HepG2 (cell line): ENCODE results near the gene MTFP1. TPM values are rescaled to one million over a fixed set of nuclear protein-coding genes. Genes with fewer than 3 reads are reported as not detected.

Experiments used
- ATAC-seq: fragments of 200-7000 bp; cut with Tn5 transposase; 3 replicates; pipeline ENCODE4 v1.9.1; 2020; ENCODE audit warnings: mild to moderate bottlenecking, moderate library complexity
- BruUV-seq: library from RNA; stranded (reverse); fragments of 400-500 nt; replicated peaks from 2 replicates; lab custom pipeline; 2021; lab: Mats Ljungman, UMichigan
- CTCF ChIA-PET: fragments of 300-600 bp; formaldehyde crosslinking; extraction: SDS; loops from one replicate; lab custom pipeline; 2021; ENCODE audit warnings: low total read pairs, inconsistent platforms, low intra/inter-chr PET ratio; lab: Yijun Ruan, JAX
- POLR2A ChIA-PET: fragments of 350-600 bp; sonication (Branson Sonifier 250); formaldehyde crosslinking; loops from one replicate; lab custom pipeline; 2020; ENCODE audit warnings: antibody characterized with exemption, inconsistent platforms; lab: Yijun Ruan, JAX
- DNase-seq: peaks from one replicate; pipeline ENCODE4 v3.0.0-alpha.2; 2015; ENCODE audit warnings: low spot score
- FAIRE-seq: peaks from 3 replicates; lab custom pipeline; 2011; peaks lifted over from hg19 to GRCh38; lab: Jason Lieb, UNC
- H2AFZ ChIP-seq: one replicate; pipeline ENCODE4 v1.6.1; 2011; ENCODE audit warnings: low read length, inconsistent platforms
- H3K27ac ChIP-seq: fragments of 300-600 bp; 3 replicates; pipeline ENCODE4 v1.8.0; 2011; ENCODE audit warnings: mixed run types, mild to moderate bottlenecking, mixed read lengths, low read length, inconsistent platforms; ENCODE audit not compliant: insufficient read depth; ENCODE audit errors: extremely low read length
- H3K27me3 ChIP-seq, 2 experiments: fragments of 200-600 bp in 1 of 2; 2 replicates in 1 of 2; 3 replicates in 1 of 2; pipeline versions ENCODE4 v1.6.0 to v1.8.0; 2011; ENCODE audit warnings: low read length in 2 of 2, mild to moderate bottlenecking in 2 of 2, moderate library complexity in 2 of 2, inconsistent platforms in 1 of 2; ENCODE audit not compliant: insufficient read depth in 2 of 2, control insufficient read depth in 1 of 2
- H3K36me3 ChIP-seq, 2 experiments: fragments of 200-600 bp in 1 of 2; replicated peaks in 1 of 2; 2 replicates in 1 of 2; 3 replicates in 1 of 2; pipeline versions ENCODE4 v1.5.1 to v1.8.0; 2011; ENCODE audit warnings: low read length in 2 of 2, inconsistent platforms in 1 of 2; ENCODE audit not compliant: insufficient read depth in 2 of 2, control insufficient read depth in 1 of 2
- H3K4me1 ChIP-seq: 2 replicates; pipeline ENCODE4 v1.5.1; 2012; ENCODE audit warnings: low read length, inconsistent platforms; ENCODE audit not compliant: insufficient read depth
- H3K4me2 ChIP-seq: 2 replicates; pipeline ENCODE4 v1.6.0; 2011; ENCODE audit warnings: low read depth, low read length, inconsistent platforms
- H3K4me3 ChIP-seq, 3 experiments: fragments of 200-600 bp in 1 of 3; sonication (generic), shearing (Covaris generic) in 1 of 3; replicated peaks in 1 of 3; 2 replicates each; pipeline ENCODE4 v1.5.1; 2011 to 2016; ENCODE audit warnings: low read length in 3 of 3, inconsistent platforms in 2 of 3, low read depth in 2 of 3, mild to moderate bottlenecking in 2 of 3, control low read depth in 1 of 3, mixed read lengths in 1 of 3; ENCODE audit not compliant: insufficient read depth in 1 of 3
- H3K79me2 ChIP-seq: one replicate; pipeline ENCODE4 v1.6.1; 2011; ENCODE audit warnings: low read length, inconsistent platforms; ENCODE audit not compliant: insufficient read depth
- H3K9ac ChIP-seq: 2 replicates; pipeline ENCODE4 v1.6.0; 2011; ENCODE audit warnings: mild to moderate bottlenecking, low read depth, low read length, inconsistent platforms; ENCODE audit not compliant: insufficient read depth
- H3K9me3 ChIP-seq: 2 replicates; pipeline ENCODE4 v1.5.1; 2012; ENCODE audit warnings: mild to moderate bottlenecking, low read length
- H4K20me1 ChIP-seq: 2 replicates; pipeline ENCODE4 v1.6.0; 2011; ENCODE audit warnings: inconsistent platforms, mild to moderate bottlenecking, low read length, moderate library complexity; ENCODE audit not compliant: insufficient read depth
- CHD2 ChIP-seq: IDR thresholded peaks from 2 replicates; pipeline ENCODE4 v1.6.1; 2011; ENCODE audit warnings: low read depth, low read length, improper control_type of control experiment
- EEA1 ChIP-seq: sonication (generic); formaldehyde crosslinking; IDR thresholded peaks from 2 replicates; pipeline ENCODE4 v1.5.1; 2020; ENCODE audit warnings: mild to moderate bottlenecking, missing genetic modification reagents, borderline replicate concordance
- ETV5 ChIP-seq: IDR thresholded peaks from 2 replicates; pipeline ENCODE4 v1.6.1; 2018; ENCODE audit warnings: missing biosample characterization, missing genetic modification reagents, inconsistent platforms, borderline replicate concordance
- HNRNPH1 ChIP-seq: fragments of 200-400 bp; formaldehyde crosslinking; optimal IDR thresholded peaks from 2 replicates; pipeline ENCODE3; 2017; ENCODE audit warnings: mild to moderate bottlenecking, low read depth, low read length
- NAIF1 ChIP-seq: sonication (generic); formaldehyde crosslinking; IDR thresholded peaks from 2 replicates; pipeline ENCODE4 v1.5.0; 2020; ENCODE audit warnings: mild to moderate bottlenecking, missing genetic modification reagents, borderline replicate concordance
- NR2F1 ChIP-seq, 2 experiments: fragments of 450-650 bp in 1 of 2; formaldehyde crosslinking in 1 of 2; IDR thresholded peaks; 2 replicates each; pipeline versions ENCODE4 v1.5.0 to v1.6.1; 2016 to 2020; ENCODE audit warnings: mild to moderate bottlenecking in 1 of 2, missing compliant biosample characterization in 1 of 2, missing genetic modification reagents in 1 of 2, moderate library complexity in 1 of 2
- NR3C1 ChIP-seq: sonication (generic); formaldehyde crosslinking; IDR thresholded peaks from 2 replicates; pipeline ENCODE4 v1.4.0; 2020; ENCODE audit warnings: missing genetic modification reagents
- PLRG1 ChIP-seq: fragments of 450-650 bp; conservative IDR thresholded peaks from 2 replicates; pipeline ENCODE4 v1.6.1; 2016
- SMARCC2 ChIP-seq: fragments of 450-650 bp; IDR thresholded peaks from 2 replicates; pipeline ENCODE4 v1.6.1; 2017; ENCODE audit warnings: antibody characterized with exemption, mild to moderate bottlenecking
- ZNF234 ChIP-seq: sonication (generic); formaldehyde crosslinking; conservative IDR thresholded peaks from 2 replicates; pipeline ENCODE4 v1.5.1; 2020; ENCODE audit warnings: mild to moderate bottlenecking, missing genetic modification reagents
- ZNF547 ChIP-seq: sonication (generic); formaldehyde crosslinking; IDR thresholded peaks from 2 replicates; pipeline ENCODE4 v1.5.1; 2020; ENCODE audit warnings: mild to moderate bottlenecking, missing genetic modification reagents
- WGBS: methylation state at CpG from one replicate; pipeline ENCODE4 v1.1.6; 2017; ENCODE audit warnings: low lambda C conversion rate; 5-methylcytosine and 5-hydroxymethylcytosine counted together
- in situ Hi-C: cut with HindIII; loops from 2 replicates; pipeline ENCODE4 v1.10.0; 2017; ENCODE audit warnings: low pct_unique_long_range_greater_than_20kb; ENCODE audit not compliant: extremely low pct_ligation_motif_present
- intact Hi-C: fragments of 100-400 bp; cut with micrococcal nuclease; formaldehyde crosslinking; loops from one replicate; pipeline ENCODE4 v1.10.0; 2022; ENCODE audit not compliant: unreplicated experiment
- polyA plus RNA-seq, 8 experiments: library from polyadenylated mRNA; depleted of rRNA in 3 of 8; stranded (reverse) in 7 of 8; unstranded in 1 of 8; fragments of >200 nt; fragmentation: Illumina TruSeq in 4 of 8; extraction: Trizol in 4 of 8; gene quantifications; 2 replicates each; pipeline versions ENCODE4 v1.2.1 to v1.2.3, GENCODE V29; 2011 to 2016; ENCODE audit warnings: low read depth in 4 of 8, missing spikeins in 1 of 8, mixed read lengths in 1 of 8; ENCODE audit not compliant: insufficient read depth in 1 of 8
- total RNA-seq, 5 experiments: library from RNA; depleted of rRNA; stranded (reverse); fragments of >200 nt; fragmentation: Illumina TruSeq; extraction: Trizol; gene quantifications; 2 replicates each; pipeline ENCODE4 v1.2.3, GENCODE V29; 2016; ENCODE audit warnings: low read depth in 1 of 5
- TF ChIP-seq, protein P1 (sequence below): sonication (generic); formaldehyde crosslinking; IDR thresholded peaks from 2 replicates; pipeline ENCODE4 v1.8.1; 2023; ENCODE audit warnings: mild to moderate bottlenecking, missing genetic modification reagents, borderline replicate concordance
- TF ChIP-seq, protein P2 (sequence below): IDR thresholded peaks from 2 replicates; pipeline ENCODE4 v1.6.1; 2016; ENCODE audit warnings: low read depth, borderline replicate concordance
- TF ChIP-seq, protein P3 (sequence below): sonication (generic); formaldehyde crosslinking; IDR thresholded peaks from 2 replicates; pipeline ENCODE4 v1.4.0; 2020; ENCODE audit warnings: missing genetic modification reagents
- TF ChIP-seq, protein P4 (sequence below): sonication (generic); formaldehyde crosslinking; IDR thresholded peaks from 2 replicates; pipeline ENCODE4 v1.8.0; 2022; ENCODE audit warnings: mild to moderate bottlenecking, missing genetic modification reagents

Gene MTFP1
- total and polyA plus RNA-seq, 2 of the 13 experiments (the other 11 are each of a cell fraction or from before 2014, with no cell fraction given) = 29.5 to 45.6 TPM

DNA sequence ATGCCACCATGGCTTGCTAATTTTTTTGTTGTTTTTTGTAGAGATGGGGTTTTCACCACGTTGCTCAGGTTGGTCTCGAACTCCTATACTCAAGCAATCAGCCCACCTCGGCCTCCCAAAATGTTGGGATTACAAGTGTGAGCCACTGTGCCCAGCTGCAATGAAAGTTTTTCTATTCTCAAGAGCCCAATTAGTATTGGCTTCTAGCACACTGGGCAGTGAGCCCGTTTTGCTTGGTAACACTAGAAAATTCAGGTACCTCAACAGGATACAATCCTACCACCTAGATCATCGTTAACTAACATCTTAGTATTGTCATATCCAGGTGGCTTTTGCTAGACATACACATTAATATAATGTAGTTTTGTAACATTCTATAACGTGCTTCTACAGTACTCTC lies 27.3 kb downstream of the MTFP1 start:
- no peak for ATAC-seq
- TF ChIP-seq, protein P1, sequence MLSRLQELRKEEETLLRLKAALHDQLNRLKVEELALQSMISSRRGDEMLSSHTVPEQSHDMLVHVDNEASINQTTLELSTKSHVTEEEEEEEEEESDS (CRISPR knock-in tag) = no peak
- TF ChIP-seq NAIF1 (CRISPR knock-in tag) (no peak), NR2F1 (CRISPR knock-in tag; IDR thresholded peaks at IDR 0.05) (no peak), NR3C1 (CRISPR knock-in tag) (no peak), ETV5 (no peak), CHD2 (no peak), EEA1 (CRISPR knock-in tag) (no peak), SMARCC2 (no peak), HNRNPH1 (no peak), ZNF234 (CRISPR knock-in tag) (no peak), PLRG1 (no peak), ZNF547 (CRISPR knock-in tag) (no peak)
- TF ChIP-seq, protein P2, sequence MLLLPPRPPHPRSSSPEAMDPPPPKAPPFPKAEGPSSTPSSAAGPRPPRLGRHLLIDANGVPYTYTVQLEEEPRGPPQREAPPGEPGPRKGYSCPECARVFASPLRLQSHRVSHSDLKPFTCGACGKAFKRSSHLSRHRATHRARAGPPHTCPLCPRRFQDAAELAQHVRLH (CRISPR knock-in tag) = no peak
- TF ChIP-seq, protein P3, sequence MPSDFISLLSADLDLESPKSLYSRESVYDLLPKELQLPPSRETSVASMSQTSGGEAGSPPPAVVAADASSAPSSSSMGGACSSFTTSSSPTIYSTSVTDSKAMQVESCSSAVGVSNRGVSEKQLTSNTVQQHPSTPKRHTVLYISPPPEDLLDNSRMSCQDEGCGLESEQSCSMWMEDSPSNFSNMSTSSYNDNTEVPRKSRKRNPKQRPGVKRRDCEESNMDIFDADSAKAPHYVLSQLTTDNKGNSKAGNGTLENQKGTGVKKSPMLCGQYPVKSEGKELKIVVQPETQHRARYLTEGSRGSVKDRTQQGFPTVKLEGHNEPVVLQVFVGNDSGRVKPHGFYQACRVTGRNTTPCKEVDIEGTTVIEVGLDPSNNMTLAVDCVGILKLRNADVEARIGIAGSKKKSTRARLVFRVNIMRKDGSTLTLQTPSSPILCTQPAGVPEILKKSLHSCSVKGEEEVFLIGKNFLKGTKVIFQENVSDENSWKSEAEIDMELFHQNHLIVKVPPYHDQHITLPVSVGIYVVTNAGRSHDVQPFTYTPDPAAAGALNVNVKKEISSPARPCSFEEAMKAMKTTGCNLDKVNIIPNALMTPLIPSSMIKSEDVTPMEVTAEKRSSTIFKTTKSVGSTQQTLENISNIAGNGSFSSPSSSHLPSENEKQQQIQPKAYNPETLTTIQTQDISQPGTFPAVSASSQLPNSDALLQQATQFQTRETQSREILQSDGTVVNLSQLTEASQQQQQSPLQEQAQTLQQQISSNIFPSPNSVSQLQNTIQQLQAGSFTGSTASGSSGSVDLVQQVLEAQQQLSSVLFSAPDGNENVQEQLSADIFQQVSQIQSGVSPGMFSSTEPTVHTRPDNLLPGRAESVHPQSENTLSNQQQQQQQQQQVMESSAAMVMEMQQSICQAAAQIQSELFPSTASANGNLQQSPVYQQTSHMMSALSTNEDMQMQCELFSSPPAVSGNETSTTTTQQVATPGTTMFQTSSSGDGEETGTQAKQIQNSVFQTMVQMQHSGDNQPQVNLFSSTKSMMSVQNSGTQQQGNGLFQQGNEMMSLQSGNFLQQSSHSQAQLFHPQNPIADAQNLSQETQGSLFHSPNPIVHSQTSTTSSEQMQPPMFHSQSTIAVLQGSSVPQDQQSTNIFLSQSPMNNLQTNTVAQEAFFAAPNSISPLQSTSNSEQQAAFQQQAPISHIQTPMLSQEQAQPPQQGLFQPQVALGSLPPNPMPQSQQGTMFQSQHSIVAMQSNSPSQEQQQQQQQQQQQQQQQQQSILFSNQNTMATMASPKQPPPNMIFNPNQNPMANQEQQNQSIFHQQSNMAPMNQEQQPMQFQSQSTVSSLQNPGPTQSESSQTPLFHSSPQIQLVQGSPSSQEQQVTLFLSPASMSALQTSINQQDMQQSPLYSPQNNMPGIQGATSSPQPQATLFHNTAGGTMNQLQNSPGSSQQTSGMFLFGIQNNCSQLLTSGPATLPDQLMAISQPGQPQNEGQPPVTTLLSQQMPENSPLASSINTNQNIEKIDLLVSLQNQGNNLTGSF (CRISPR knock-in tag) = no peak
- TF ChIP-seq, protein P4, sequence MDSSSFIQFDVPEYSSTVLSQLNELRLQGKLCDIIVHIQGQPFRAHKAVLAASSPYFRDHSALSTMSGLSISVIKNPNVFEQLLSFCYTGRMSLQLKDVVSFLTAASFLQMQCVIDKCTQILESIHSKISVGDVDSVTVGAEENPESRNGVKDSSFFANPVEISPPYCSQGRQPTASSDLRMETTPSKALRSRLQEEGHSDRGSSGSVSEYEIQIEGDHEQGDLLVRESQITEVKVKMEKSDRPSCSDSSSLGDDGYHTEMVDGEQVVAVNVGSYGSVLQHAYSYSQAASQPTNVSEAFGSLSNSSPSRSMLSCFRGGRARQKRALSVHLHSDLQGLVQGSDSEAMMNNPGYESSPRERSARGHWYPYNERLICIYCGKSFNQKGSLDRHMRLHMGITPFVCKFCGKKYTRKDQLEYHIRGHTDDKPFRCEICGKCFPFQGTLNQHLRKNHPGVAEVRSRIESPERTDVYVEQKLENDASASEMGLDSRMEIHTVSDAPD (CRISPR knock-in tag) = no peak
- H3K4me3 ChIP-seq = no peak overlapping the region
- no peak overlapping the region for H2AFZ ChIP-seq
- no peak for DNase-seq
- H3K36me3 ChIP-seq = no peaks in the 10 kb centered on the region
- FAIRE-seq = no peak
- no peaks in the 10 kb centered on the region for H3K9me3 ChIP-seq
- H3K27ac ChIP-seq = no peak overlapping the region
- no peaks in the 10 kb centered on the region for H4K20me1 ChIP-seq
- no peak overlapping the region for H3K9ac ChIP-seq
- POLR2A ChIA-PET = no interaction called here
- BruUV-seq = no TSS peak
- no peak overlapping the region for H3K4me2 ChIP-seq
- in situ Hi-C loops = no loop called here
- CTCF ChIA-PET = no interaction called here
- H3K4me1 ChIP-seq = no peaks in the 10 kb centered on the region
- no peaks in the 10 kb centered on the region for H3K79me2 ChIP-seq
- intact Hi-C loops = no loop called here
- peaks cover 0 to 4% of the 10 kb centered on the region in 2 experiments; a peak in 1 of 5 replicates for H3K27me3 ChIP-seq
- WGBS = 4% methylated on average over 6 of the region's 6 CpGs
